ENCODE results near the gene CD14. TPM values are rescaled to one million over a fixed set of nuclear protein-coding genes. Genes with fewer than 3 reads are reported as not detected.

CD14 gene
- total and polyA plus RNA-seq, 8 donors: 4.3 to 45.8 (median 14.7) TPM

DNA sequence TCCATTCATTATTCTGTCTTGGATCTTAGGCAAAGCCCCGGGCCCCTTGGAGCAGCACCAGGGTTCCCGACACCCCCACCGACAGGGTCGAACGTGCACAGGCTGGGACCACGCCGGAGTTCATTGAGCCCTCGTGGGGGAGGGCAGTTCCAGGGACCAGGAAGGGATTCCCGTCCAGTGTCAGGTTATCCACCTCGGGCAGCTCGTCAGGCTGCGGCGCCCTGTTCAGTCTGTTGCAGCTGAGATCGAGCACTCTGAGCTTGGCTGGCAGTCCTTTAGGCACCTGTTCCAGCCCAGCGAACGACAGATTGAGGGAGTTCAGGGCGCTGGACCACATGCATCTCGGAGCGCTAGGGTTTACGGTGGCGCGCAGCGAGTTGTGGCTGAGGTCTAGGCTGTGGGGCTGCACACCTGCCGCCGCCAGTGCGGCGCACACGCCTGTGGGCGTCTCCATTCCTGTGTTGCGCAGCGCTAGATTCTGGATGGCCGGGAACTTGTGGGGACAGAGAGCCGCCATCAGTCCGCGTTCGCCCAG is 1.1 kb downstream of the CD14 start:
- Histone ChIP-seq H3K36me3 (no peaks in the 10 kb centered on the region), H3K27ac (peak overlapping the region; percentile 33 to 75 (median 62)), H3K9me3 (no peaks in the 10 kb centered on the region), H3K4me1 (peaks cover 0 to 8% (median 0%) of the 10 kb centered on the region in 3 donors), H3K4me3 (peak overlapping the region; percentile 28 to 65 (median 42)), H3K27me3 (no peaks in the 10 kb centered on the region)
- FAIRE-seq (no peak), DNase-seq (peak in 5 of 6 donors; percentile 43 to 78 (median 65)), ATAC-seq (peak; percentile 70 to 80 (median 76))
- intact Hi-C loops (cut with DNase I): loop anchor here in 2 of 3 donors (10.0 kb wide), 2 partner anchors 67 to 267 kb away; partner anchors contain the start of genes APBB3 (in 1 of the 2), SLC35A4 (in 1 of the 2) and SLC4A9 (in 1 of the 2)
- 2 to 4% methylated on average over 36 of the region's 36 CpGs for WGBS, 2 donors
- TF ChIP-seq, protein P1, sequence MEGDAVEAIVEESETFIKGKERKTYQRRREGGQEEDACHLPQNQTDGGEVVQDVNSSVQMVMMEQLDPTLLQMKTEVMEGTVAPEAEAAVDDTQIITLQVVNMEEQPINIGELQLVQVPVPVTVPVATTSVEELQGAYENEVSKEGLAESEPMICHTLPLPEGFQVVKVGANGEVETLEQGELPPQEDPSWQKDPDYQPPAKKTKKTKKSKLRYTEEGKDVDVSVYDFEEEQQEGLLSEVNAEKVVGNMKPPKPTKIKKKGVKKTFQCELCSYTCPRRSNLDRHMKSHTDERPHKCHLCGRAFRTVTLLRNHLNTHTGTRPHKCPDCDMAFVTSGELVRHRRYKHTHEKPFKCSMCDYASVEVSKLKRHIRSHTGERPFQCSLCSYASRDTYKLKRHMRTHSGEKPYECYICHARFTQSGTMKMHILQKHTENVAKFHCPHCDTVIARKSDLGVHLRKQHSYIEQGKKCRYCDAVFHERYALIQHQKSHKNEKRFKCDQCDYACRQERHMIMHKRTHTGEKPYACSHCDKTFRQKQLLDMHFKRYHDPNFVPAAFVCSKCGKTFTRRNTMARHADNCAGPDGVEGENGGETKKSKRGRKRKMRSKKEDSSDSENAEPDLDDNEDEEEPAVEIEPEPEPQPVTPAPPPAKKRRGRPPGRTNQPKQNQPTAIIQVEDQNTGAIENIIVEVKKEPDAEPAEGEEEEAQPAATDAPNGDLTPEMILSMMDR (IDR thresholded peaks at IDR 0.05): no peak

DNA sequence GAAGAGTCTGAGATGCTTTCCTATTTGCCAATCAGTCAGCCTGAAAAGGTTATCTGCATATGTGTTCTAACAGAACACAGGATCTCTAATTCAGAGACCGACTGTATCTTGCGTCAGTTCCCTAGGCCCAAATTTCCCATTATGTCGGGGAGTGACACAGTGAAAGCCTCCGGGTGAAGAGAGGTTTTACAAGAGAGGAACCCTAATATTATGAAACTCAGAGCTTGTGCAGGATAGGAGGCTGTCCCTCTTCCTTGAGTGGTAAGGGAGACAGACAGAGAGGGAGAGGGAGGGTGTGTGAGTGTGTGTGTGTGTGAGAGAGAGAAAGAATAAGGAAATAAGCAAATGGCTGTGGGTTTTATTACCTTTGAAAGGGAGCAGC is 1.9 kb downstream of the CD14 start:
- Histone ChIP-seq H3K9me3 (no peaks in the 10 kb centered on the region), H3K4me1 (peaks cover 0 to 8% (median 0%) of the 10 kb centered on the region in 3 donors), H3K27ac (peak overlapping the region in 2 of 4 donors; percentile 68 to 75), H3K36me3 (no peaks in the 10 kb centered on the region), H3K4me3 (peak overlapping the region in 1 of 4 donors; percentile 65), H3K27me3 (no peaks in the 10 kb centered on the region)
- ATAC-seq: no peak
- 96% methylated on average over 4 of the region's 4 CpGs for WGBS, 2 donors
- no peak for FAIRE-seq
- no peak for DNase-seq
- TF ChIP-seq, protein P1 (IDR thresholded peaks at IDR 0.05): no peak
- intact Hi-C loops (cut with DNase I): loop anchor here in 2 of 3 donors (10.0 kb wide), 2 partner anchors 66 to 266 kb away; partner anchors contain the start of genes APBB3 (in 1 of the 2), SLC35A4 (in 1 of the 2) and SLC4A9 (in 1 of the 2)

DNA sequence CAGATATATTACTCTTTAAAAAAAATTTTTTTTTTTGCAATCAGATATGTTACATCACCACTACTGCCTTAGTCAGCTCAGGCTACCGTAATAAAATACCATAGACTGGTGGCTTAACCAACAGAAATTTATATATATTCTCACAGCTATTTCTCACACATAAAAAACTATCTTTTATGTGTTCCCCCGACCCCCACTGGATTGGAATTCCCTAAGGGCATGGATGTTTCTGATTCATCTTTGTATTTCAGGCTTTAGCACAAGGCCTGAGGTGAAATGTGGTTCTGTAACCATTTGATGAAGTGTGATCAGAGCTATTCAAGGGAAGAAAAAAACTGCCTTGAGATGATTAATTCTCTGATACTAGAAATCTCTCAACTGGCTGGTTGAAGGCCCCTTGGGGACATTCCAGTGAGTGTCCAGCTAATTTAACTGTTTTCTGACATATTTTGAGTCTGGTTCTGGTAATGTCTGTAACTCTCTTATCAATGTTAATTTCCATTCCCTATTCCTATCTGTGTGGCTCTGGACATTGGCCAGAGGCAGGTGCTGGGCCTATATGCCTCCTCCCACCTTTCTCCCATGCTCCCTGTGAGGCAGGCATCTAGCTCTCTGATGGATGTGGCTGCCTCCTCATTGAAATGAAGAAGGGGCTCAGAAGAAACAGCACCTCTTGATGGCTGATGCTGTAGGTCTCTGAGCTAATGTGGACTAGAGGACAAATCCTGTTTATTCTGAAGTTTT is 2.5 kb downstream of the CD14 start:
- intact Hi-C loops (cut with DNase I): loop anchor here in 2 of 3 donors (10.0 kb wide), 2 partner anchors 66 to 266 kb away; partner anchors contain the start of genes APBB3 (in 1 of the 2), SLC35A4 (in 1 of the 2) and SLC4A9 (in 1 of the 2)
- Histone ChIP-seq H3K4me1 (peaks cover 0 to 8% (median 0%) of the 10 kb centered on the region in 3 donors), H3K36me3 (no peaks in the 10 kb centered on the region), H3K27ac (peak overlapping the region in 2 of 4 donors; percentile 68 to 75), H3K4me3 (peak overlapping the region in 1 of 4 donors; percentile 65), H3K27me3 (no peaks in the 10 kb centered on the region), H3K9me3 (no peaks in the 10 kb centered on the region)
- DNase-seq: no peak
- TF ChIP-seq, protein P1 (IDR thresholded peaks at IDR 0.05): no peak
- no peak for FAIRE-seq
- 71 to 76% methylated on average over 2 of the region's 2 CpGs for WGBS, 2 donors
- ATAC-seq: no peak

DNA sequence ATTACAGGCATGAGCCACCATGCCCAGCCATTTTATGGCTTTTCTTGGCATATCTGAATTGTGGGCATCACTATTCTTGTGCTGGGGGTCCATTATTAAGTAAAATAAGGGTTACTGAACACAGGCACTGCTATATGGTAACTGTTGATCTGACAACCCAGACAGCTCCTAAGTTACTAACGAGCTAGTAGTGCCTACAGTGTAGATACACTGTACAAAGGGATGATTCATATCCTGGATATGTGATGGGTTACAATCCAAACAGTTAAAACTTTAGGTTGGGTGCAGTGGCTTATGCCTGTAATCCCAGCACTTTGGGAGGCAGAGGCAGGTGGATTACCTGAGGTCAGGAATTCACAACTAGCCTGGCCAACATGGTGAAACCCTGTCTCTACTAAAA is 4.3 kb downstream of the CD14 start:
- Histone ChIP-seq H3K9me3 (no peaks in the 10 kb centered on the region), H3K4me1 (peaks cover 0 to 8% (median 0%) of the 10 kb centered on the region in 3 donors), H3K27me3 (no peaks in the 10 kb centered on the region), H3K36me3 (no peaks in the 10 kb centered on the region), H3K27ac (no peak overlapping the region), H3K4me3 (no peak overlapping the region)
- no peak for FAIRE-seq
- intact Hi-C loops (cut with DNase I): no loop called here
- ATAC-seq: no peak
- WGBS, 2 donors: 85 to 87% methylated on average over 1 of the region's 1 CpG
- TF ChIP-seq, protein P1 (IDR thresholded peaks at IDR 0.05): no peak
- no peak for DNase-seq

Data from pancreas (tissue), 10 donors.